Liver (tissue), 9 donors: ENCODE measurements around the gene CBLL2. TPM values are rescaled to one million over a fixed set of nuclear protein-coding genes. Genes with fewer than 3 reads are reported as not detected.

Experiments used
- DNase-seq: peaks from one replicate; pipeline ENCODE4 v3.0.0-alpha.2; 2017; ENCODE audit warnings: low spot score
- H3K27ac ChIP-seq, 2 donors: one replicate each; pipeline ENCODE4 v1.7.0; 2013; ENCODE audit warnings: inconsistent platforms in 2 of 2, low read length in 2 of 2, control low read depth in 1 of 2, low read depth in 1 of 2, mild to moderate bottlenecking in 1 of 2
- H3K27me3 ChIP-seq, 4 donors: one replicate each; pipeline versions ENCODE4 v1.6.1 to v1.7.0; 2013; ENCODE audit warnings: low read length in 3 of 4, inconsistent platforms in 1 of 4, mild to moderate bottlenecking in 1 of 4, moderate library complexity in 1 of 4; ENCODE audit not compliant: control insufficient read depth in 4 of 4, insufficient read depth in 4 of 4
- H3K36me3 ChIP-seq, 4 donors: one replicate each; pipeline versions ENCODE4 v1.6.1 to v1.7.0; 2013; ENCODE audit warnings: low read length in 3 of 4, mild to moderate bottlenecking in 3 of 4, low read depth in 1 of 4, moderate library complexity in 1 of 4; ENCODE audit not compliant: control insufficient read depth in 4 of 4, insufficient read depth in 3 of 4
- H3K4me1 ChIP-seq, 4 donors: one replicate each; pipeline versions ENCODE4 v1.6.1 to v1.7.0; 2013; ENCODE audit warnings: low read length in 3 of 4, mild to moderate bottlenecking in 3 of 4, moderate library complexity in 1 of 4; ENCODE audit not compliant: control insufficient read depth in 4 of 4, insufficient read depth in 4 of 4
- H3K4me3 ChIP-seq, 3 donors: one replicate each; pipeline versions ENCODE4 v1.6.1 to v1.7.0; 2013; ENCODE audit warnings: low read length in 3 of 3, control low read depth in 1 of 3, low read depth in 1 of 3, mild to moderate bottlenecking in 1 of 3
- H3K9ac ChIP-seq, 2 donors: one replicate each; pipeline ENCODE4 v1.7.0; 2013; ENCODE audit warnings: low read length in 2 of 2, mild to moderate bottlenecking in 2 of 2, moderate library complexity in 2 of 2, control low read depth in 1 of 2, low read depth in 1 of 2
- H3K9me3 ChIP-seq, 4 donors: one replicate each; pipeline versions ENCODE4 v1.6.1 to v1.7.0; 2013; ENCODE audit warnings: low read length in 3 of 4; ENCODE audit not compliant: control insufficient read depth in 4 of 4
- ATF3 ChIP-seq: IDR thresholded peaks from 2 replicates; pipeline ENCODE4 v1.6.1; 2016; ENCODE audit warnings: antibody characterized with exemption
- EGR1 ChIP-seq, 2 donors: IDR thresholded peaks; 2 replicates each; pipeline ENCODE4 v1.6.1; 2016 to 2018; ENCODE audit warnings: antibody characterized with exemption in 2 of 2, low read depth in 2 of 2
- FOXA1 ChIP-seq: IDR thresholded peaks from 2 replicates; pipeline ENCODE4 v1.6.1; 2016; ENCODE audit warnings: antibody characterized with exemption
- FOXA2 ChIP-seq: IDR thresholded peaks from 2 replicates; pipeline ENCODE4 v1.6.1; 2016; ENCODE audit warnings: antibody characterized with exemption
- GABPA ChIP-seq, 2 donors: IDR thresholded peaks in 1 of 2; conservative IDR thresholded peaks in 1 of 2; 2 replicates each; pipeline ENCODE4 v1.6.1; 2016; ENCODE audit warnings: antibody characterized with exemption in 2 of 2, mild to moderate bottlenecking in 1 of 2, moderate library complexity in 1 of 2
- HNF4A ChIP-seq, 2 donors: conservative IDR thresholded peaks; 2 replicates each; pipeline ENCODE4 v1.6.1; 2016; ENCODE audit warnings: antibody characterized with exemption in 2 of 2, mild to moderate bottlenecking in 2 of 2
- HNF4G ChIP-seq: IDR thresholded peaks from 2 replicates; pipeline ENCODE4 v1.6.1; 2016; ENCODE audit warnings: antibody characterized with exemption
- JUND ChIP-seq, 2 donors: IDR thresholded peaks; 2 replicates each; pipeline ENCODE4 v1.6.1; 2016; ENCODE audit warnings: antibody characterized with exemption in 2 of 2
- NR2F2 ChIP-seq: IDR thresholded peaks from 2 replicates; pipeline ENCODE4 v1.6.1; 2016; ENCODE audit warnings: antibody characterized with exemption
- RAD21 ChIP-seq, 2 donors: IDR thresholded peaks; 2 replicates each; pipeline ENCODE4 v1.6.1; 2016; ENCODE audit warnings: antibody characterized with exemption in 2 of 2, mild to moderate bottlenecking in 2 of 2
- RXRA ChIP-seq, 2 donors: IDR thresholded peaks; 2 replicates each; pipeline ENCODE4 v1.6.1; 2017 to 2018; ENCODE audit warnings: antibody characterized with exemption in 2 of 2, mild to moderate bottlenecking in 1 of 2
- SP1 ChIP-seq: IDR thresholded peaks from 2 replicates; pipeline ENCODE4 v1.6.1; 2018; ENCODE audit warnings: antibody characterized with exemption, mild to moderate bottlenecking
- TAF1 ChIP-seq: conservative IDR thresholded peaks from 2 replicates; pipeline ENCODE4 v1.6.1; 2016; ENCODE audit warnings: antibody characterized with exemption, mild to moderate bottlenecking
- YY1 ChIP-seq: IDR thresholded peaks from 2 replicates; pipeline ENCODE4 v1.6.1; 2016; ENCODE audit warnings: antibody characterized with exemption, mild to moderate bottlenecking
- WGBS: extraction: QIAGEN DNeasy Blood & Tissue Kit; methylation state at CpG from one replicate; pipeline ENCODE4 v1.1.7; 2013; 5-methylcytosine and 5-hydroxymethylcytosine counted together
- polyA plus RNA-seq, 2 donors: library from polyadenylated mRNA; stranded (reverse) in 1 of 2; unstranded in 1 of 2; fragments of 200-250 nt in 1 of 2; fragments of >200 nt in 1 of 2; fragmentation: Nextera tagmentation in 1 of 2; extraction: Ambion mirVana in 1 of 2; gene quantifications; one replicate each; pipeline versions ENCODE4 v1.2.1 to v1.2.3, GENCODE V29; 2013 to 2015
- total RNA-seq, 2 donors: library from RNA; depleted of rRNA; stranded (reverse); fragments of >200 nt; gene quantifications; one replicate each; pipeline ENCODE4 v1.2.3, GENCODE V29; 2014
- TF ChIP-seq, protein P1 (sequence below): IDR thresholded peaks from 2 replicates; pipeline ENCODE4 v1.6.1; 2016; ENCODE audit warnings: antibody characterized with exemption, mild to moderate bottlenecking
- TF ChIP-seq, protein P2 (sequence below): IDR thresholded peaks from 2 replicates; pipeline ENCODE4 v1.6.1; 2016; ENCODE audit warnings: antibody characterized with exemption
- TF ChIP-seq, protein P3 (sequence below): fragments of 150-350 bp; IDR thresholded peaks from 2 replicates; pipeline ENCODE4 v1.5.1; 2017; ENCODE audit warnings: improper control_type of control experiment, low read depth, low read length; ENCODE audit not compliant: missing input control
- TF ChIP-seq, protein P4 (sequence below): IDR thresholded peaks from 2 replicates; pipeline ENCODE4 v1.6.1; 2016; ENCODE audit warnings: antibody characterized with exemption
- donor health status: healthy.
- donor health status: healthy.
- donor health status: healthy.
- donor health status: healthy.
- donor health status: healthy.

Gene CBLL2
- total and polyA plus RNA-seq, 4 donors, result not detected

- no peaks in the 10 kb centered on the region for H3K9me3 ChIP-seq
- no peaks in the 10 kb centered on the region for H3K4me1 ChIP-seq
- TF ChIP-seq YY1 (no peak), FOXA2 (no peak)
- H3K4me3 ChIP-seq, result no peak overlapping the region
- peaks cover 0 to 4% (median 0%) of the 10 kb centered on the region in 4 donors for H3K27me3 ChIP-seq
- no peak overlapping the region for H3K27ac ChIP-seq
- no peak for DNase-seq
- no peak overlapping the region for H3K9ac ChIP-seq
- 75% methylated on average over 2 of the region's 2 CpGs for WGBS
- H3K36me3 ChIP-seq, result no peaks in the 10 kb centered on the region
Measured at GRCh38 chrX:22296871-22297270, 24.2 kb downstream of the CBLL2 start.

DNA sequence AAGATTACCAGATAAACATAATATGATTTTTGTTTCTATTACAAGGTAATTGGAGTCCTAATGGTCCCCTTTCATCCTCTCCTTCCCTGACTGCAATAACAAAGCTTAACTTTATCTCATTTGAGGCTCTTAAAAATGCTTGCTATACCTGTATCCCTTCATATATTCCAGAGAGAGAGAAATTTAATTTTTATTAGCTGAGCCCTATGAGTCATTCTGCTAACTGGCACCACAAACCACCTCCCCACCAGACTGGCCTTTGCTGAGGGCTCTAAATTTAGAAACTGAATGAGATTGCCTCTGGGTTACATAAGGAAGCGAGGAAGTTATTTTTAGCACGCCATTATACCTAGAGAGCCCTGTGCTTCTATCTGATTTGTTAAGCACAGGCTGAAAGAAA, 27.4 kb downstream of the CBLL2 start:
- no peak for DNase-seq
- Histone ChIP-seq H3K27me3 (peaks cover 0 to 6% (median 0%) of the 10 kb centered on the region in 4 donors), H3K9me3 (no peaks in the 10 kb centered on the region), H3K4me1 (no peaks in the 10 kb centered on the region), H3K9ac (no peak overlapping the region), H3K4me3 (no peak overlapping the region), H3K36me3 (no peaks in the 10 kb centered on the region), H3K27ac (no peak overlapping the region)
- TF ChIP-seq, protein P1, sequence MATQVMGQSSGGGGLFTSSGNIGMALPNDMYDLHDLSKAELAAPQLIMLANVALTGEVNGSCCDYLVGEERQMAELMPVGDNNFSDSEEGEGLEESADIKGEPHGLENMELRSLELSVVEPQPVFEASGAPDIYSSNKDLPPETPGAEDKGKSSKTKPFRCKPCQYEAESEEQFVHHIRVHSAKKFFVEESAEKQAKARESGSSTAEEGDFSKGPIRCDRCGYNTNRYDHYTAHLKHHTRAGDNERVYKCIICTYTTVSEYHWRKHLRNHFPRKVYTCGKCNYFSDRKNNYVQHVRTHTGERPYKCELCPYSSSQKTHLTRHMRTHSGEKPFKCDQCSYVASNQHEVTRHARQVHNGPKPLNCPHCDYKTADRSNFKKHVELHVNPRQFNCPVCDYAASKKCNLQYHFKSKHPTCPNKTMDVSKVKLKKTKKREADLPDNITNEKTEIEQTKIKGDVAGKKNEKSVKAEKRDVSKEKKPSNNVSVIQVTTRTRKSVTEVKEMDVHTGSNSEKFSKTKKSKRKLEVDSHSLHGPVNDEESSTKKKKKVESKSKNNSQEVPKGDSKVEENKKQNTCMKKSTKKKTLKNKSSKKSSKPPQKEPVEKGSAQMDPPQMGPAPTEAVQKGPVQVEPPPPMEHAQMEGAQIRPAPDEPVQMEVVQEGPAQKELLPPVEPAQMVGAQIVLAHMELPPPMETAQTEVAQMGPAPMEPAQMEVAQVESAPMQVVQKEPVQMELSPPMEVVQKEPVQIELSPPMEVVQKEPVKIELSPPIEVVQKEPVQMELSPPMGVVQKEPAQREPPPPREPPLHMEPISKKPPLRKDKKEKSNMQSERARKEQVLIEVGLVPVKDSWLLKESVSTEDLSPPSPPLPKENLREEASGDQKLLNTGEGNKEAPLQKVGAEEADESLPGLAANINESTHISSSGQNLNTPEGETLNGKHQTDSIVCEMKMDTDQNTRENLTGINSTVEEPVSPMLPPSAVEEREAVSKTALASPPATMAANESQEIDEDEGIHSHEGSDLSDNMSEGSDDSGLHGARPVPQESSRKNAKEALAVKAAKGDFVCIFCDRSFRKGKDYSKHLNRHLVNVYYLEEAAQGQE, result no peak
- TF ChIP-seq RAD21 (IDR thresholded peaks at IDR 0.05), result no peak
- no peak for TF ChIP-seq FOXA2
- TF ChIP-seq JUND (IDR thresholded peaks at IDR 0.05), result no peak
- WGBS, result 26% methylated on average over 2 of the region's 2 CpGs

DNA sequence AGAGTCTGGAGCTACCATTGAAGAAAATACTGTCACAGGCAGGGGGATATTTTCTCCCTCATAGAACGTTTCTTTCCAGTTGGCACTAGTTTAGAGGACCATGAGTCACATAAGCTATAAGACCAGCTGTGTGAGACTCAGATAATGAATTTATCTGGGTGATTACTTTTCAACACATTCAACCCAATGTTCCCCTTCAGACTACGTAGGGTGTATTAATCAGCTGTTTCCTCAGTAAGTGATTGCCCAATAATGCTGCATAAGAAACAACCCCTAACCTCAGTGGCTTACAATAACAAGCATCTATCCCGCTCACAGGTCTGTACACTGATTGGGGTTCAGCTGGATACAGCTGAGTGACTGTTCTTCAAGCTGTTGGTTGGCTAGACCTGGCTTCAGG, 38.1 kb downstream of the CBLL2 start:
- no peaks in the 10 kb centered on the region for H3K27me3 ChIP-seq
- no peak for DNase-seq
- no peaks in the 10 kb centered on the region for H3K36me3 ChIP-seq
- TF ChIP-seq YY1, result no peak
- no peak for TF ChIP-seq HNF4G
- TF ChIP-seq FOXA2, result no peak
- TF ChIP-seq NR2F2, result no peak
- TF ChIP-seq, protein P1, result no peak
- TF ChIP-seq ATF3, result no peak
- TF ChIP-seq, protein P2, sequence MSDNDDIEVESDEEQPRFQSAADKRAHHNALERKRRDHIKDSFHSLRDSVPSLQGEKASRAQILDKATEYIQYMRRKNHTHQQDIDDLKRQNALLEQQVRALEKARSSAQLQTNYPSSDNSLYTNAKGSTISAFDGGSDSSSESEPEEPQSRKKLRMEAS, result no peak
- no peak for TF ChIP-seq JUND (IDR thresholded peaks at IDR 0.05)
- TF ChIP-seq, protein P3, sequence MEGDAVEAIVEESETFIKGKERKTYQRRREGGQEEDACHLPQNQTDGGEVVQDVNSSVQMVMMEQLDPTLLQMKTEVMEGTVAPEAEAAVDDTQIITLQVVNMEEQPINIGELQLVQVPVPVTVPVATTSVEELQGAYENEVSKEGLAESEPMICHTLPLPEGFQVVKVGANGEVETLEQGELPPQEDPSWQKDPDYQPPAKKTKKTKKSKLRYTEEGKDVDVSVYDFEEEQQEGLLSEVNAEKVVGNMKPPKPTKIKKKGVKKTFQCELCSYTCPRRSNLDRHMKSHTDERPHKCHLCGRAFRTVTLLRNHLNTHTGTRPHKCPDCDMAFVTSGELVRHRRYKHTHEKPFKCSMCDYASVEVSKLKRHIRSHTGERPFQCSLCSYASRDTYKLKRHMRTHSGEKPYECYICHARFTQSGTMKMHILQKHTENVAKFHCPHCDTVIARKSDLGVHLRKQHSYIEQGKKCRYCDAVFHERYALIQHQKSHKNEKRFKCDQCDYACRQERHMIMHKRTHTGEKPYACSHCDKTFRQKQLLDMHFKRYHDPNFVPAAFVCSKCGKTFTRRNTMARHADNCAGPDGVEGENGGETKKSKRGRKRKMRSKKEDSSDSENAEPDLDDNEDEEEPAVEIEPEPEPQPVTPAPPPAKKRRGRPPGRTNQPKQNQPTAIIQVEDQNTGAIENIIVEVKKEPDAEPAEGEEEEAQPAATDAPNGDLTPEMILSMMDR, result no peak
- no peak for TF ChIP-seq RAD21 (IDR thresholded peaks at IDR 0.05)
- no peak for TF ChIP-seq RXRA (IDR thresholded peaks at IDR 0.05)
- TF ChIP-seq TAF1, result no peak
- TF ChIP-seq, protein P4, sequence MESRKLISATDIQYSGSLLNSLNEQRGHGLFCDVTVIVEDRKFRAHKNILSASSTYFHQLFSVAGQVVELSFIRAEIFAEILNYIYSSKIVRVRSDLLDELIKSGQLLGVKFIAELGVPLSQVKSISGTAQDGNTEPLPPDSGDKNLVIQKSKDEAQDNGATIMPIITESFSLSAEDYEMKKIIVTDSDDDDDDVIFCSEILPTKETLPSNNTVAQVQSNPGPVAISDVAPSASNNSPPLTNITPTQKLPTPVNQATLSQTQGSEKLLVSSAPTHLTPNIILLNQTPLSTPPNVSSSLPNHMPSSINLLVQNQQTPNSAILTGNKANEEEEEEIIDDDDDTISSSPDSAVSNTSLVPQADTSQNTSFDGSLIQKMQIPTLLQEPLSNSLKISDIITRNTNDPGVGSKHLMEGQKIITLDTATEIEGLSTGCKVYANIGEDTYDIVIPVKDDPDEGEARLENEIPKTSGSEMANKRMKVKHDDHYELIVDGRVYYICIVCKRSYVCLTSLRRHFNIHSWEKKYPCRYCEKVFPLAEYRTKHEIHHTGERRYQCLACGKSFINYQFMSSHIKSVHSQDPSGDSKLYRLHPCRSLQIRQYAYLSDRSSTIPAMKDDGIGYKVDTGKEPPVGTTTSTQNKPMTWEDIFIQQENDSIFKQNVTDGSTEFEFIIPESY, result no peak
- no peak for TF ChIP-seq HNF4A (conservative IDR thresholded peaks at IDR 0.05)
- TF ChIP-seq SP1, result no peak
- TF ChIP-seq FOXA1, result no peak
- no peak for TF ChIP-seq EGR1 (IDR thresholded peaks at IDR 0.05; ENCODE audit: low read depth in 2 of 2)
- no peak for TF ChIP-seq GABPA (IDR thresholded peaks at IDR 0.05 in 1 of 2, conservative IDR thresholded peaks at IDR 0.05 in 1 of 2)
- H3K27ac ChIP-seq, result no peak overlapping the region
- H3K9me3 ChIP-seq, result no peaks in the 10 kb centered on the region
- no peaks in the 10 kb centered on the region for H3K4me1 ChIP-seq
- H3K4me3 ChIP-seq, result no peak overlapping the region
- 56% methylated on average over 3 of the region's 3 CpGs for WGBS
- H3K9ac ChIP-seq, result no peak overlapping the region
